Mononuclear cell (primary cell): Measurements from ENCODE around the gene WDR90. TPM values are rescaled to one million over a fixed set of nuclear protein-coding genes. Genes with fewer than 3 reads are reported as not detected.
A peak's percentile ranks its signal among the peaks of the same experiment; 100 is the strongest.

Experiments
- H3K27me3 ChIP-seq: 2 replicates; pipeline ENCODE4 v1.6.0; 2011; ENCODE audit warnings: low read length, control low read depth; ENCODE audit not compliant: insufficient read depth
- H3K4me1 ChIP-seq: 2 replicates; pipeline ENCODE4 v1.5.1; 2011; ENCODE audit warnings: mild to moderate bottlenecking, low read length, control low read depth; ENCODE audit not compliant: insufficient read depth
- H3K4me3 ChIP-seq: 2 replicates; pipeline ENCODE4 v1.5.1; 2011; ENCODE audit warnings: mild to moderate bottlenecking, low read length, moderate library complexity
- H3K9me3 ChIP-seq: 2 replicates; pipeline ENCODE4 v1.5.1; 2011; ENCODE audit warnings: low read depth, mild to moderate bottlenecking, control low read depth, low read length
- total RNA-seq: library from RNA; depleted of rRNA; stranded (reverse); fragments of >200 nt; gene quantifications from one replicate; pipeline ENCODE4 v1.2.3, GENCODE V29; 2012

Gene WDR90
- total RNA-seq, 1 donor, result 4.6 TPM

DNA sequence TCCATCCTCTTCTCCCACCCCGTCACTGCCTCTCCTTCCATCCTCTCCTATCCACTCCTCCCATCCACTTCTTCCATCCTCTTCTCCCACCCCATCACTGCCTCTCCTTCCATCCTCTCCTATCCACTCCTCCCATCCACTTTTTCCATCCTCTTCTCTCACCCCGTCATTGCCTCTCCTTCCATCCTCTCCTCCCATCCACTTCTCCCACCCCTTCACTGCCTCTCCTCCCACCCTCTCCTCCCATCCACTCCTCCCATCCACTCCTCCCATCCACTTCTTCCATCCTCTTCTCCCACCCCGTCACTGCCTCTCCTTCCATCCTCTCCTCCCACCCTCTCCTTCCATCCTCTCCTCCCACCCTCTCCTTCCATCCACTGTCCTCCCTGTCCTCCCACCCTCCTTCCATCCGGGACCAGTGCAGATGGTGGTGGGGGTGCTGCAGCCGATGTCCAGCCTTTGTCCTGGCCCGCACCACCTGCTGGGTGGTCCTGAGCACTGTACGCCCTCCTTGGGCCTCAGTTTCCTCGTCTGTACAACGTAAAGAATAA is 17.3 kb upstream of the WDR90 start:
- H3K4me3 ChIP-seq, result no peak overlapping the region
- peaks cover 14% of the 10 kb centered on the region for H3K4me1 ChIP-seq
- H3K27me3 ChIP-seq, result no peaks in the 10 kb centered on the region
- H3K9me3 ChIP-seq, result no peaks in the 10 kb centered on the region

DNA sequence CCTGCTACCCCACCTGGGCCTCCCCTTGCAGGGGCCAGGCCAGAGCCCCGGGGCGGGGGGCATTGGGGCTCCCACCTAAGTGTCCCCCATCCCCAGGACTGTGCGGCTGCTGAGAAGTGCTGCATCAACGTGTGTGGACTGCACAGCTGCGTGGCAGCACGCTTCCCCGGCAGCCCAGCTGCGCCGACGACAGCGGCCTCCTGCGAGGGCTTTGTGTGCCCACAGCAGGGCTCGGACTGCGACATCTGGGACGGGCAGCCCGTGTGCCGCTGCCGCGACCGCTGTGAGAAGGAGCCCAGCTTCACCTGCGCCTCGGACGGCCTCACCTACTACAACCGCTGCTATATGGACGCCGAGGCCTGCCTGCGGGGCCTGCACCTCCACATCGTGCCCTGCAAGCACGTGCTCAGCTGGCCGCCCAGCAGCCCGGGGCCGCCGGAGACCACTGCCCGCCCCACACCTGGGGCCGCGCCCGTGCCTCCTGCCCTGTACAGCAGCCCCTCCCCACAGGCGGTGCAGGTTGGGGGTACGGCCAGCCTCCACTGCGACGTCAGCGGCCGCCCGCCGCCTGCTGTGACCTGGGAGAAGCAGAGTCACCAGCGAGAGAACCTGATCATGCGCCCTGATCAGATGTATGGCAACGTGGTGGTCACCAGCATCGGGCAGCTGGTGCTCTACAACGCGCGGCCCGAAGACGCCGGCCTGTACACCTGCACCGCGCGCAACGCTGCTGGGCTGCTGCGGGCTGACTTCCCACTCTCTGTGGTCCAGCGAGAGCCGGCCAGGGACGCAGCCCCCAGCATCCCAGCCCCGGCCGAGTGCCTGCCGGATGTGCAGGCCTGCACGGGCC is 16.5 kb upstream of the WDR90 start:
- H3K27me3 ChIP-seq, result no peaks in the 10 kb centered on the region
- no peak overlapping the region for H3K4me3 ChIP-seq
- H3K4me1 ChIP-seq, result peaks cover 19% of the 10 kb centered on the region
- H3K9me3 ChIP-seq, result no peaks in the 10 kb centered on the region

DNA sequence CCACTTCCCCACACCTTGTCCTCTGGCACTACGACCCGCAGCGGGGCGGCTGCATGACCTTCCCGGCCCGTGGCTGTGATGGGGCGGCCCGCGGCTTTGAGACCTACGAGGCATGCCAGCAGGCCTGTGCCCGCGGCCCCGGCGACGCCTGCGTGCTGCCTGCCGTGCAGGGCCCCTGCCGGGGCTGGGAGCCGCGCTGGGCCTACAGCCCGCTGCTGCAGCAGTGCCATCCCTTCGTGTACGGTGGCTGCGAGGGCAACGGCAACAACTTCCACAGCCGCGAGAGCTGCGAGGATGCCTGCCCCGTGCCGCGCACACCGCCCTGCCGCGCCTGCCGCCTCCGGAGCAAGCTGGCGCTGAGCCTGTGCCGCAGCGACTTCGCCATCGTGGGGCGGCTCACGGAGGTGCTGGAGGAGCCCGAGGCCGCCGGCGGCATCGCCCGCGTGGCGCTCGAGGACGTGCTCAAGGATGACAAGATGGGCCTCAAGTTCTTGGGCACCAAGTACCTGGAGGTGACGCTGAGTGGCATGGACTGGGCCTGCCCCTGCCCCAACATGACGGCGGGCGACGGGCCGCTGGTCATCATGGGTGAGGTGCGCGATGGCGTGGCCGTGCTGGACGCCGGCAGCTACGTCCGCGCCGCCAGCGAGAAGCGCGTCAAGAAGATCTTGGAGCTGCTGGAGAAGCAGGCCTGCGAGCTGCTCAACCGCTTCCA is 15.7 kb upstream of the WDR90 start:
- no peak overlapping the region for H3K4me3 ChIP-seq
- H3K9me3 ChIP-seq, result no peaks in the 10 kb centered on the region
- H3K27me3 ChIP-seq, result no peaks in the 10 kb centered on the region
- H3K4me1 ChIP-seq, result peaks cover 23% of the 10 kb centered on the region

GRCh38 chr16:634051-634670 is 15.0 kb upstream of the WDR90 start:
- no peaks in the 10 kb centered on the region for H3K27me3 ChIP-seq
- no peak overlapping the region for H3K4me3 ChIP-seq
- H3K4me1 ChIP-seq, result peaks cover 23% of the 10 kb centered on the region
- H3K9me3 ChIP-seq, result no peaks in the 10 kb centered on the region

GRCh38 chr16:634996-635395 is 14.2 kb upstream of the WDR90 start:
- Histone ChIP-seq H3K9me3 (no peaks in the 10 kb centered on the region), H3K4me1 (peaks cover 23% of the 10 kb centered on the region), H3K27me3 (no peaks in the 10 kb centered on the region), H3K4me3 (no peak overlapping the region)

- Histone ChIP-seq H3K4me3 (peak overlapping the region; percentile 80), H3K4me1 (peaks cover 23% of the 10 kb centered on the region), H3K27me3 (no peaks in the 10 kb centered on the region), H3K9me3 (no peaks in the 10 kb centered on the region)
These were observed 13.5 kb upstream of the WDR90 start for GRCh38 chr16:635573-636205.

GRCh38 chr16:636206-637080 is 12.7 kb upstream of the WDR90 start, which contains the start of gene METTL26:
Gene METTL26 (minus strand): TSS chr16:636305. CDS start chr16:636290, 15 bp downstream.
- Histone ChIP-seq H3K4me3 (peak within 1 kb of the TSS; percentile 80), H3K9me3 (no peaks in the 10 kb centered on the region), H3K4me1 (peaks cover 29% of the 10 kb centered on the region), H3K27me3 (no peaks in the 10 kb centered on the region)

GRCh38 chr16:637081-638018 is 11.8 kb upstream of the WDR90 start:
- Histone ChIP-seq H3K9me3 (no peaks in the 10 kb centered on the region), H3K27me3 (no peaks in the 10 kb centered on the region), H3K4me3 (peak overlapping the region; percentile 80), H3K4me1 (peaks cover 33% of the 10 kb centered on the region)

- H3K4me3 ChIP-seq, result no peak overlapping the region
These were observed 11.1 kb upstream of the WDR90 start for GRCh38 chr16:638034-638543.

GRCh38 chr16:638836-639235 is 10.3 kb upstream of the WDR90 start:
- Histone ChIP-seq H3K4me3 (no peak overlapping the region), H3K9me3 (no peaks in the 10 kb centered on the region), H3K27me3 (no peaks in the 10 kb centered on the region), H3K4me1 (peaks cover 48% of the 10 kb centered on the region)

More at GRCh38 chr16:638034-638543, 11.1 kb upstream of the WDR90 start:
- Histone ChIP-seq H3K4me1 (peaks cover 40% of the 10 kb centered on the region), H3K27me3 (no peaks in the 10 kb centered on the region), H3K9me3 (no peaks in the 10 kb centered on the region)

GRCh38 chr16:640614-641013 is 8.6 kb upstream of the WDR90 start:
- Histone ChIP-seq H3K4me3 (no peak overlapping the region), H3K27me3 (no peaks in the 10 kb centered on the region), H3K9me3 (no peaks in the 10 kb centered on the region), H3K4me1 (peaks cover 39% of the 10 kb centered on the region)

DNA sequence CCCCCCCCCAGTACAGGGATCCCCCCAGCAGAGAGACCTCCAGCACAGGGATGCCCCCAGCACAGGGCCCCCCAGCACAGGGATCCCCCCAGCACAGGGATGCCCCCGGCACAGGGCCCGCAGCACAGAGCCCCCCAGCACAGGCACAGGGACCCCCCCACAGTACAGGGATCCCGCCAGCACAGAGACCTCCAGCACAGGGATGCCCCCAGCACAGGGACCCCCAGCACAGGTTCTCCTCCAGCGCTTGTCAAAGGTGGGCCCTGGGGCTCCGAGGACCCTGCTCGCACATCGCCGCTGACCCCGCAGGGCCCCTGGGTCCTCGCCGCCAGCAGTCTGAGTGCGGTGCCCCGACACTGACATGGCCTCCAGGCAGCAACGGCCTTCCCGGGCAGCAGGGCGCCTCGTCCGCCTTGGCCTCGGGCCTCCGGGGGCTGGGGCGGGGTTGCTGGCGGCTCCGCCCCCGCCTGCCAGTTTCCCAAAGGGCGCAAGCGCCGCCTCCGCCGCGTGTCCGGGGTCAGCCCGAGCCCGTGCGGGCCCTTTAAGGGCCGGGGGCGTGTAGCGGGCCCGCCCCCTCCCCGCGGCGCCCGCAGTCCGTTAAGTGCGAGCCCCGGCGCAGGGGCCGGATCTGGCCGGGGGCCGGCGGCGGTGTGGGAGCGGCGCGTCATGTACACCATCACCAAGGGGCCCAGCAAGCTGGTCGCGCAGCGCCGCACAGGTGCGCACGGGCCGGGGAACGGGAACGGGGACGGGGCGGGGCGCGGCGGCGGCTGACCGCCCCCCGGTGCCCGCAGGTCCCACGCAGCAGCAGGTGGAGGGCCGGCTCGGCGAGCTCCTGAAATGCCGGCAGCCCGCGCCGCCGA is 7.6 kb upstream of the WDR90 start, which contains the start of gene MCRIP2:
MCRIP2 (plus strand) TSS at position 503 of the 863 bp plus-strand sequence; CDS start at position 667, 164 bp downstream.
- no peaks in the 10 kb centered on the region for H3K27me3 ChIP-seq
- peak within 1 kb of the TSS; percentile 52 for H3K4me3 ChIP-seq
- H3K9me3 ChIP-seq, result no peaks in the 10 kb centered on the region
- peaks cover 35% of the 10 kb centered on the region for H3K4me1 ChIP-seq
